Measurements from ENCODE around the gene OVOL1. TPM values are rescaled to one million over a fixed set of nuclear protein-coding genes. Genes with fewer than 3 reads are reported as not detected.

Gene OVOL1
- total RNA-seq, 1 experiment from 2014 or later: 12.7 TPM

GRCh38 chr11:65814986-65815565 lies 28.2 kb downstream of the OVOL1 start:
- CTCF ChIA-PET: no interaction called here

DNA sequence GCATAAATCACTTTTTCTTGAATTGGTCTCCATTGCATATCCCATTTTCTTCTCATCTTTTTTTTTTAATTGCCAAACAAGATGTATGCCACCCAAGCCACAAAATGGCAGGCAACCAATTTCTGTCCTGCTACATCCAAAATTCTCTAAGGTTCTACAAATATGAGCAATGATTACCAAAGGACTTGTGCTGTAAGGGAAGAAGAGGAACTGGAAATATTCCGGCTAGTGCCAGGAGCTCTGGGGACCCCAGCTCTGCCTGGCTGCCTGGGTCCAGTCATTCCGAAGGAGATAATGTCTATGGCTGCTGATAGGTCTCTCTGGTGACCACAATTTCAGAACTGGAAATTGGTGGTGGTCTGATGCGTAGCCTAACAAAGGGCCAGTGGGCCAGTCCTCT lies 29.8 kb downstream of the OVOL1 start:
- intact Hi-C loops (cut with micrococcal nuclease; ENCODE audit: unreplicated experiment): loop anchor here (5.0 kb wide), 1 partner anchor 44 kb away; no protein-coding TSS in a partner anchor
- H3K27ac Mint-ChIP-seq (ENCODE audit: unreplicated experiment): no peak overlapping the region
- BruUV-seq (replicated peaks): no TSS peak
- no peaks in the 10 kb centered on the region for H3K4me1 Mint-ChIP-seq (ENCODE audit: low read depth, unreplicated experiment)
- no peak for DNase-seq
- no peak for TF ChIP-seq CTCF (IDR thresholded peaks at IDR 0.05; ENCODE audit: unreplicated experiment)
- CTCF ChIA-PET: interaction anchor here (0.6 to 3.9 kb wide), 5 partner anchors 9 to 111 kb away, joined by 3 to 39 read pairs (median 4); partner anchors contain the start of genes AP5B1 and KAT5
- H3K4me3 Mint-ChIP-seq (ENCODE audit: low read depth, unreplicated experiment): no peak overlapping the region
- no peaks in the 10 kb centered on the region for H3K9me3 Mint-ChIP-seq (ENCODE audit: low read depth, unreplicated experiment)
- peaks cover 7% of the 10 kb centered on the region for H3K27me3 Mint-ChIP-seq (ENCODE audit: unreplicated experiment)
- peaks cover 23% of the 10 kb centered on the region for H3K36me3 Mint-ChIP-seq (ENCODE audit: insufficient read depth, unreplicated experiment)

More at GRCh38 chr11:65814986-65815565, 28.2 kb downstream of the OVOL1 start:
- no peak for DNase-seq
- BruUV-seq (replicated peaks): no TSS peak
- intact Hi-C loops (cut with micrococcal nuclease; ENCODE audit: unreplicated experiment): loop anchor here (5.0 kb wide), 1 partner anchor 43 kb away; no protein-coding TSS in a partner anchor
- no peak overlapping the region for H3K27ac Mint-ChIP-seq (ENCODE audit: unreplicated experiment)
- no peaks in the 10 kb centered on the region for H3K9me3 Mint-ChIP-seq (ENCODE audit: low read depth, unreplicated experiment)
- H3K27me3 Mint-ChIP-seq (ENCODE audit: unreplicated experiment): peaks cover 23% of the 10 kb centered on the region
- H3K36me3 Mint-ChIP-seq (ENCODE audit: insufficient read depth, unreplicated experiment): peaks cover 32% of the 10 kb centered on the region
- H3K4me1 Mint-ChIP-seq (ENCODE audit: low read depth, unreplicated experiment): no peaks in the 10 kb centered on the region
- no peak overlapping the region for H3K4me3 Mint-ChIP-seq (ENCODE audit: low read depth, unreplicated experiment)
- no peak for TF ChIP-seq CTCF (IDR thresholded peaks at IDR 0.05; ENCODE audit: unreplicated experiment)

DNA sequence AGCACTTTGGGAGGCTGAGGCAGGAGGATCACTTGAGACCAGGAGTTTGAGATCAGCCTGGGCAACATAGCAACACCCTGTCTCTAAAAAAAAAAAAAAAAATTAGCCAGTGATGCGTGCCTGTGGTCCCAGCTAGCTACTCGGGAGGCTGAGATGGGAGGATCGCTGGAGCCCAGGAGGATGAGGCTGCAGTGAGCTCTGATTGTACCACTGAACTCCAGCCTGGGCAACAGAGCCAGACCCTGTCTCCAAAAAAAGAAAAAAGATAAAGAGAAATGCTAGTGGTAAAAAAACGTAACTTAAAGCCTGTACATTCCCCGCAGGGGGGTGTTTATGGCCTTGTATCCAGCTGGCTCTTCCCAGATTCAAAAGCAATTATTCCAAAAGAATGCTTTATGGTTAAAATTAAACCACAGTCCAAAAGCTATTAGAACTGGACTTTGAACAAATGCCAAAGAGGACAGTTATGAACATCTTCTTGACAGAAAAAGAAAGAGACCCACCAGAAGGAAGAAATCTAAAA lies 30.5 kb downstream of the OVOL1 start:
- Mint-ChIP-seq H3K27me3 (ENCODE audit: unreplicated experiment) (peaks cover under 1% of the 10 kb centered on the region), H3K27ac (ENCODE audit: unreplicated experiment) (peak overlapping the region; percentile 57), H3K36me3 (ENCODE audit: insufficient read depth, unreplicated experiment) (peaks cover 20% of the 10 kb centered on the region), H3K9me3 (ENCODE audit: low read depth, unreplicated experiment) (no peaks in the 10 kb centered on the region), H3K4me3 (ENCODE audit: low read depth, unreplicated experiment) (peak overlapping the region; percentile 66), H3K4me1 (ENCODE audit: low read depth, unreplicated experiment) (no peaks in the 10 kb centered on the region)
- CTCF ChIA-PET: interaction anchor here (0.6 to 3.9 kb wide), 8 partner anchors 10 to 198 kb away, joined by 3 to 39 read pairs (median 4); partner anchors contain the start of genes AP5B1 and KAT5
- TSS peak; percentile 60 for BruUV-seq (replicated peaks)
- no peak for TF ChIP-seq CTCF (IDR thresholded peaks at IDR 0.05; ENCODE audit: unreplicated experiment)
- intact Hi-C loops (cut with micrococcal nuclease; ENCODE audit: unreplicated experiment): loop anchor here (5.0 kb wide), 1 partner anchor 45 kb away; no protein-coding TSS in a partner anchor
- no peak for DNase-seq

GRCh38 chr11:65817835-65818680 lies 31.2 kb downstream of the OVOL1 start:
- Mint-ChIP-seq H3K4me1 (ENCODE audit: low read depth, unreplicated experiment) (no peaks in the 10 kb centered on the region), H3K27ac (ENCODE audit: unreplicated experiment) (no peak overlapping the region), H3K27me3 (ENCODE audit: unreplicated experiment) (no peaks in the 10 kb centered on the region), H3K4me3 (ENCODE audit: low read depth, unreplicated experiment) (peak overlapping the region; percentile 66), H3K9me3 (ENCODE audit: low read depth, unreplicated experiment) (no peaks in the 10 kb centered on the region), H3K36me3 (ENCODE audit: insufficient read depth, unreplicated experiment) (peaks cover 19% of the 10 kb centered on the region)
- no TSS peak for BruUV-seq (replicated peaks)
- intact Hi-C loops (cut with micrococcal nuclease; ENCODE audit: unreplicated experiment): loop anchor here (2.0 to 5.0 kb wide), 3 partner anchors 46 to 107 kb away; no protein-coding TSS in a partner anchor
- DNase-seq: peak; percentile 97
- TF ChIP-seq CTCF (IDR thresholded peaks at IDR 0.05; ENCODE audit: unreplicated experiment): peak; percentile 100
- CTCF ChIA-PET: interaction anchor here (0.6 to 3.9 kb wide), 6 partner anchors 13 to 197 kb away, joined by 3 to 39 read pairs (median 6); partner anchors contain the start of genes AP5B1 and KAT5
